Kidney epithelial cell (primary cell): Measurements from ENCODE around the gene TRIM5. TPM values are rescaled to one million over a fixed set of nuclear protein-coding genes. Genes with fewer than 3 reads are reported as not detected.
"Not testable (repeated sequence)": the region's sequence is repeated elsewhere in the genome, so short reads cannot be mapped to it uniquely, and the experiment has no call there.

ENCODE experiments used
- DNase-seq: peaks from one replicate; pipeline ENCODE4 v3.0.0-alpha.2; 2010; ENCODE audit warnings: low read depth
- H3K27me3 ChIP-seq: 2 replicates; pipeline ENCODE4 v1.6.0; 2011; ENCODE audit warnings: low read length; ENCODE audit not compliant: control insufficient read depth, insufficient read depth
- H3K36me3 ChIP-seq: 2 replicates; pipeline ENCODE4 v1.5.1; 2011; ENCODE audit warnings: low read length; ENCODE audit not compliant: control insufficient read depth, insufficient read depth
- H3K4me3 ChIP-seq: 2 replicates; pipeline ENCODE4 v1.5.1; 2011; ENCODE audit warnings: low read depth, mild to moderate bottlenecking, control low read depth, low read length
- total RNA-seq: library from RNA; depleted of rRNA; stranded (reverse); fragments of >200 nt; gene quantifications from 2 replicates; pipeline ENCODE4 v1.2.3, GENCODE V29; 2015
- TF ChIP-seq, protein P1 (sequence below): IDR thresholded peaks from 2 replicates; pipeline ENCODE4 v1.5.1; 2011; ENCODE audit warnings: mild to moderate bottlenecking, moderate library complexity, low read length, control low read depth, inconsistent platforms; ENCODE audit not compliant: insufficient read depth, poor library complexity, severe bottlenecking

The TRIM5 gene
- total RNA-seq, 1 donor from 2014 or later, result 25.9 TPM

DNA sequence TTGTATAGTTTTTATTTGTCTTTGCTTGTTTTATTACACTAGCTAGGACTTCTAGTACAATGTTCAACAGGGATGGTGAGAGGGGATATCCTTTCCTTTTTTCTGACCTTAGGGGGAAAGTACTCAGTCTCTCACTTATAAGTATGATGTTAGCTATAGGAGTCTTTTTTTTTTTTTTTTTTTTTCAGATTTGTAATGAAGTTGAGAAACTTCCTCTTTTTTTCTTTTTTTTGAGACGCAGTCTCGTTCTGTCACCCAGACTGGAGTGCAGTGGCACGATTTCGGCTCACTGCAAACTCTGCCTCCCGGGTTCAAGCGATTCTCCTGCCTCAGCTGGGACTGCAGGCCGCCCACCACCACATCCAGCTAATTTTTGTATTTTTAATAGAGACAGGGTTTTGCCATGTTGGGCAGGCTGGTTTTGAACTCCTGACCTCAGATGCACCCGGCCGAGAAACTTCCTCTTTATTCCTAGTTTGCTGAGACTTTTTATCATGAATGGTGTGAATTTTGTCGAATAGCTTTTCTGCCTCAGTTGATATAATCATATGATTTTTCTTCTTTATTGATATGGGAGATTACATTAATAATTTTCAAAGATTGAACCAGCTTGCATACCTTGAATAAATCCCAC is 15.7 kb upstream of the TRIM5 start:
- no peak overlapping the region for H3K4me3 ChIP-seq
- H3K36me3 ChIP-seq, result no peaks in the 10 kb centered on the region

DNA sequence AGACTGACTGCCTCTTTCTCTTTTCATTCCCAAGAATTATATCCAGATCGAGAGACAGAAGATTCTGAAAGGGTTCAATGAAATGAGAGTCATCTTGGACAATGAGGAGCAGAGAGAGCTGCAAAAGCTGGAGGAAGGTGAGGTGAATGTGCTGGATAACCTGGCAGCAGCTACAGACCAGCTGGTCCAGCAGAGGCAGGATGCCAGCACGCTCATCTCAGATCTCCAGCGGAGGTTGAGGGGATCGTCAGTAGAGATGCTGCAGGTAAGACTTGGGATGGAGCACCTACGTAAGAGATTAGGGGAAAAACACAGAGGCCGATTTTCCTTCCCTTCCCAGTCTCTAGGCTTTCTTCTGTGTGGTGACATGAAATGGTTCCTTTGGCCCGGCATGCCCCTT is 13.4 kb upstream of the TRIM5 start:
- H3K36me3 ChIP-seq, result no peaks in the 10 kb centered on the region
- no peaks in the 10 kb centered on the region for H3K27me3 ChIP-seq
- TF ChIP-seq, protein P1, sequence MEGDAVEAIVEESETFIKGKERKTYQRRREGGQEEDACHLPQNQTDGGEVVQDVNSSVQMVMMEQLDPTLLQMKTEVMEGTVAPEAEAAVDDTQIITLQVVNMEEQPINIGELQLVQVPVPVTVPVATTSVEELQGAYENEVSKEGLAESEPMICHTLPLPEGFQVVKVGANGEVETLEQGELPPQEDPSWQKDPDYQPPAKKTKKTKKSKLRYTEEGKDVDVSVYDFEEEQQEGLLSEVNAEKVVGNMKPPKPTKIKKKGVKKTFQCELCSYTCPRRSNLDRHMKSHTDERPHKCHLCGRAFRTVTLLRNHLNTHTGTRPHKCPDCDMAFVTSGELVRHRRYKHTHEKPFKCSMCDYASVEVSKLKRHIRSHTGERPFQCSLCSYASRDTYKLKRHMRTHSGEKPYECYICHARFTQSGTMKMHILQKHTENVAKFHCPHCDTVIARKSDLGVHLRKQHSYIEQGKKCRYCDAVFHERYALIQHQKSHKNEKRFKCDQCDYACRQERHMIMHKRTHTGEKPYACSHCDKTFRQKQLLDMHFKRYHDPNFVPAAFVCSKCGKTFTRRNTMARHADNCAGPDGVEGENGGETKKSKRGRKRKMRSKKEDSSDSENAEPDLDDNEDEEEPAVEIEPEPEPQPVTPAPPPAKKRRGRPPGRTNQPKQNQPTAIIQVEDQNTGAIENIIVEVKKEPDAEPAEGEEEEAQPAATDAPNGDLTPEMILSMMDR, result no peak
- no peak overlapping the region for H3K4me3 ChIP-seq
- DNase-seq, result no peak

More for the DNA sequence above, 15.7 kb upstream of the TRIM5 start:
- H3K27me3 ChIP-seq, result no peaks in the 10 kb centered on the region
- TF ChIP-seq, protein P1, result no peak
- no peak for DNase-seq

DNA sequence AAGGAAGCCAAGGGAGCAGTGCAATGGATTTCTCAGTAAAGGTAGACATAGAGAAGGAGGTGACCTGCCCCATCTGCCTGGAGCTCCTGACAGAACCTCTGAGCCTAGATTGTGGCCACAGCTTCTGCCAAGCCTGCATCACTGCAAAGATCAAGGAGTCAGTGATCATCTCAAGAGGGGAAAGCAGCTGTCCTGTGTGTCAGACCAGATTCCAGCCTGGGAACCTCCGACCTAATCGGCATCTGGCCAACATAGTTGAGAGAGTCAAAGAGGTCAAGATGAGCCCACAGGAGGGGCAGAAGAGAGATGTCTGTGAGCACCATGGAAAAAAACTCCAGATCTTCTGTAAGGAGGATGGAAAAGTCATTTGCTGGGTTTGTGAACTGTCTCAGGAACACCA is 11.3 kb upstream of the TRIM5 start:
- H3K36me3 ChIP-seq, result no peaks in the 10 kb centered on the region
- TF ChIP-seq, protein P1, result no peak
- H3K4me3 ChIP-seq, result no peak overlapping the region
- no peaks in the 10 kb centered on the region for H3K27me3 ChIP-seq
- DNase-seq, result no peak

DNA sequence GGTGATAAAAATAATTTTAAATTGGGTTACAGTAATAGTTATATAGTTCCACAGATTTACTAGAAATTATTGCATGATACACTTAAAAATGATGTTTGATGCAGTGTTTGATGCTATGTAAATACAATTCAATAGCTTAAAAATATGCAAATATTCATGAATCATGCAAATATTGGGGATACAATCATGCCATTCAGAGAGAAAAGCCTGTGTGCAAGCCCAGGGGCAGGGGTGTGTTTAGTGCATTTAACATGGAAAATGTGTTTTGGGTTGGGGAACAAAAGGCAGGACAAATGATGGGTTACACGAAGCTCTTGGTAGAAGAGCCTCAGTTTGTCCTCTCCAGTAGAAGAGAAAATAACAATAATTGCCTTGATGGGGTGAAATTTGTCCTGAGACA is 10.7 kb upstream of the TRIM5 start:
- no peaks in the 10 kb centered on the region for H3K27me3 ChIP-seq
- H3K4me3 ChIP-seq, result no peak overlapping the region
- DNase-seq, result no peak
- no peaks in the 10 kb centered on the region for H3K36me3 ChIP-seq
- TF ChIP-seq, protein P1, result no peak

DNA sequence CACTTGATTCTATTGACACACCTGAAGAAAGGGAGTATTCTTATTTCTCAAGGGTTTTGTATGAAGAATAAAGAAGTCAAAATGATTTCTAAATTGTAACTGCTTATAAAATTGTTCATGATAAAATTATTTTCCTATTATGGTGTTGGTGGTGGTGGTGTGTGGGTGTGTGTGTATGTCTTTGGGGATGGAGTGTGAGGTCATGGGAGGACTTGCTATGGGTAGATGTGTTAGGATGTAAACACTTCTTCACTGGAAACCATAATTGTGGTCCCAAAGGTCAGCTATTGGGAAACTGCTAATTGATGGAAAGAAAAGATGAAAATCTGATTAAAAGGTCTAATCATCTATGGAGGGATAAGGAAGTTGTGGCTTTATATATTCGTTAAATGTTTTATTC is 9.8 kb upstream of the TRIM5 start:
- Histone ChIP-seq H3K36me3 (no peaks in the 10 kb centered on the region), H3K27me3 (no peaks in the 10 kb centered on the region), H3K4me3 (no peak overlapping the region)
- no peak for DNase-seq
- TF ChIP-seq, protein P1, result no peak

DNA sequence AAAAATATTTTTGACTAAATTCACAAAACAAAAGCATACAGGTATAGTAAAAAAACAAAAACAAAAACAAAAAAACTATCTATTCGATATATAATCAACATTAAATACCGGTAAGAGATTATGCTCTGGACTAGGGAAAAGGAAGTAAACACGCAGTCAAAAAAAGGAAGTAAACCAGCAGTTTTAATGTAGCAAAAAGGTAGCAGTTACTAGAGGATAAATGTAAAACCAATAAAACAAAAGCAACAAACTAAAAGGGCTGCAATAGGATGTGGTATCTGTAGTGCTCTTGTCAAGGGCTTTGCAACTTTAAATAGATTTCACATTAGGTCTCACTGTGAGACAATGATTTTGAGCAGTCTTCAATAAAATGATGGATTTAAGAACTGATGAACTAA is 7.1 kb upstream of the TRIM5 start:
- TF ChIP-seq, protein P1, result no peak
- no peaks in the 10 kb centered on the region for H3K36me3 ChIP-seq
- H3K4me3 ChIP-seq, result no peak overlapping the region
- no peak for DNase-seq
- no peaks in the 10 kb centered on the region for H3K27me3 ChIP-seq

DNA sequence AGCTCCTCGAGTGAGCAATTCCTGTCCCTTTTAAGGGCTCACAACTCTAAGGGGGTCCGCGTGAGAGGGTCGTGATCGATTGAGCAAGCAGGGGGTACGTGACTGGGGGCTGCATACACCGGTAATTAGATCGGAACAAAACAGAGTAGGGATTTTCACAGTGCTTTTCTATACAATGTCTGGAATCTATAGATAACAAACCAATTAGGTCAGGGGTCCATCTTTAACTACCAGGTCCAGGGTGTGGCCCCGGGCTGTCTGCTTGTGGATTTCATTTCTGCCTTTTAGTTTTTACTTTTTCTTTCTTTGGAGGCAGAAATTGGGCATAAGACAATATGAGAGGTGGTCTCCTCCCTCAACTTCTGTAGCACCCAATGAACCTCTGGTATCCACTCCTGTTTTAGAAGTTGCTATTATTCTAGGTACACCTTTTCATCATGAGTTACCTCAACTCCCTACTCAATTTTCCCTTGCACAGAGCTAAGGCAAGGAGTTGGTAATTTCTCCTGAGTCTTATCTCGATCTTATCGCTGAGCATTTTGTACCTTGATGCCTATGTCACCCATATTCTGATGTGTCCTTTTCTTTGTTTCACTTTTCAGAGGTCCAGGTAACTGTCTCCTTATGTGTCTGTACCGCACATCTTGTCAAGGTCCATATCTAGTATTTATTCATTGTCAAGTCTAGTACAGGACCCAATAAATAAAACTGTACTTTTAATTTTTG is 6.5 kb upstream of the TRIM5 start:
- H3K27me3 ChIP-seq, H3K36me3 ChIP-seq, H3K4me3 ChIP-seq, DNase-seq: not testable (repeated sequence)
